COR-L47 (cell line): ENCODE measurements around the gene APLF.
"Not testable (repeated sequence)": the region's sequence is repeated elsewhere in the genome, so short reads cannot be mapped to it uniquely, and the experiment has no call there.

Source experiments
- DNase-seq: peaks from one replicate; lab custom pipeline; 2025; lab: John Stamatoyannopoulos, UW

The APLF gene

DNA sequence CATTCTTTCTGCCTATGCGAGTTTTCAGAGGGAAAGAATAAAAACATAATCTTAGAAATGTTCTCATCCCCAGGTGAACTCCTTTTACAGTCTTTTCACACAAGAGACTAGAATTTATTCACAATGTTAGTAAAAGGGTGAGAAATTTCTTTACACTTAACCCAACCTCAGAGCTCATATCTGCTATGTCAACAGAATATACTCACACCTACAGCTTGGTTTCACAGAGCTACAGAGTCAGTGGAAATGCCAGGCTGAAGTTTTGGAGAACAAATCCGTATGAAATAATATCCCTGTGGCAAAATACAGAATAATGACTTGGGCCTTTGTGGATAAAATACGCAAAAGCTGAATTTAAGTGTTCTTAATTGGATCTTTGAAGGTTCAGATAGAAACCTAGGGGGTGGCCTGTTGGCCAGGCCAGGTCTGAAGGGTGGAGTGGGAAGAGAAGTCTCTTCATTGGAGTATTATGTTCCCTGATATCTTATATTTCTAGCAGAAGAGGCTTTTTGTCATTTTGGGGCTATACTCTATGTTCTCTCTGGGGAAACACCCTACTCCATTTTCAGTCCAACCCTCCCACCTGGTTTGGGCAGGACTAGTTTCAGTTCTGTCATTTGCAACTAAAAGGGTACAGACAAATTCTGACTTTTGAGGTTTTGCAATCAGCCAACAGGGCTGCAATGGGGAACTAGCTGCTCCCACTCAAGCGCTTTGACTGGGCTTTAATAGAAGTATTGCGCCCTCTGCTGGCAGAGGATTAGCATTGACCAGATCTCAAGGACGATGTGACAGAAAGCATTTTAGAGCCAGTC, 26.0 kb upstream of the APLF start:
- DNase-seq = peak; percentile 83

DNA sequence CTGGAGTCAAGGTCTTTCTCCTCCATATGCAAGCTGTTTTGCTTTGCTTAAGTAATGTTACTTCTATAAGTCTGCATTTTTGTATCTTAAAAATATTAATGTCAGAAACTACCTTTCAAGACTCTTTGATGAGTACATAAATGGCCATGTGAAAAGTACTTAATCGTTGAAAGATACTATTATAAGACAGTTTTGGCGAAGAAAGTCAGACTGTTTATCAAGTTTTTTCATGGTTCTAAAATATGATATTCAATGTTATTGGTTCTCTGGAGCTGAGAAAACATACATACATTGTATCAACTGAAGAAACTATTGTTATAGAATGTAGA, 25.4 kb upstream of the APLF start:
- no peak for DNase-seq

DNA sequence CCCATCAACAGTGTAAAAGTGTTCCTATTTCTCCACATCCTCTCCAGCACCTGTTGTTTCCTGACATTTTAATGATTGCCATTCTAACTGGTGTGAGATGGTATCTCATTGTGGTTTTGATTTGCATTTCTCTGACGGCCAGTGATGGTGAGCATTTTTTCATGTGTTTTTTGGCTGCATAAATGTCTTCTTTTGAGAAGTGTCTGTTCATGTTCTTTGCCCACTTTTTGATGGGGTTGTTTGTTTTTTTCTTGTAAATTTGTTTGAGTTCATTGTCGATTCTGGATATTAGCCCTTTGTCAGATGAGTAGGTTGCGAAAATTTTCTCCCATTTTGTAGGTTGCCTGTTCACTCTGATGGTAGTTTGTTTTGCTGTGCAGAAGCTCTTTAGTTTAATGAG, 21.0 kb upstream of the APLF start:
- DNase-seq = not testable (repeated sequence)

DNA sequence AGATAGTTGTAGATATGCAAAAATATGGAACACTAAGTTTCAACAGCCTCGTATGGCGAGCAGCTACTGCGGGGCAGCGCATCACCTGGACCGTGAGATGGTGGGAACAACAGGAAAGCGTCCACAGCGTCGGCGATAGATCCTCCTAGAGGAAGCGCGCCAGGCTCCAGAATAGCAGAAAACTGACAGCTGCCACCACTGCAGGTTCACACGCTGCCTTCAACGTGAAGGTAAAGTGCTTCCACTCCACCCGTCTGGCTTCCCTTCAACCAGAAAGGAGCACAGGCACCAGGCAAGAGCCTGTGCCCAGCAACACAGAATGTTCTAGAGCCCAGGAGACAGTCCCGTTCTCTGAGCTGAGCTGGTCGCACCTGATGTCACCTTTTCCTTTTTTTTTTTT, 20.3 kb upstream of the APLF start:
- DNase-seq = no peak

DNA sequence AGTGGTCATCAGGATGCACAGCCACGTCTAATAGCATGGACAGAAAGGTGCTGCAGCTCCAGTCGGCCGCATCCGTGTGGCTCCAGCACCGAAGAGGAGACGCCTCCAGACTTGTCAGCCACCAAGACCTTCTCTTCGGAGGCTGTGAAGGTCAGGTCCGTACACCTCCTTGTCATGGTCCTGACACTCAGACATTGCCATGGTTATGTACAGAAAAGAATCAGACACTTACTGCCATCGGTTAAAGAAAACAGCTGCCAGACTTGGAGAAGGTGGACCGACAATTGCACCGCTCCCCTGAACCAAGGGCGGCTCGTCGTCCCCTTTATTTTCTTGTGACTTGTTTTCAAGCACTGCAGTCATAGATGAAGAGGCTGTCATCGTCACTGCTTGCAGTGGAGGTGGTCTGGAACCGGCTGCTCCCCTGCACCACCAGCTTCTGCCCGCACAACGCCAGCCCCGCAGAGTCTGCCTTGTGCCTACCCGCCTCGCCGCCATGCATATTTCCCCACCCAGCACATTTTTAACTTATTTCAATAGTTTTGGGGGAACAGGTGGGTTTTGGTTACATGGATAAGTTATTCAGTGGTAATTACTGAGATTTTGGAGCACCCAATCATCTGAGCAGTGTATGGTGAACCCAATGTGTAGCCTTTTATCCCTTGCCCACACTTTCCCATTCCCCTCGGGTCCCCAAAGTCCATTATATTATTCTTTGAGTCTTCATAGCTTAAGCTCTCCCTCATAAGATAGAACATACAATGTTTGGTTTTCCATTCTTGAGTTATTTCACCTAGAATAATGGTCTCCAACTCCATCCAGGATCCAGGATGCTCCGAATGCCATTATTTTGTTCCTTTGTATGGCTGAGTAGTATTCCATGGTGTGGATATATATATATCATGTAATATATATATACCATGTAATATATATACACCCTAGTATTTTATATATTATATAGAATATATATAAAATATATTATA, 18.4 kb upstream of the APLF start:
- no peak for DNase-seq

DNA sequence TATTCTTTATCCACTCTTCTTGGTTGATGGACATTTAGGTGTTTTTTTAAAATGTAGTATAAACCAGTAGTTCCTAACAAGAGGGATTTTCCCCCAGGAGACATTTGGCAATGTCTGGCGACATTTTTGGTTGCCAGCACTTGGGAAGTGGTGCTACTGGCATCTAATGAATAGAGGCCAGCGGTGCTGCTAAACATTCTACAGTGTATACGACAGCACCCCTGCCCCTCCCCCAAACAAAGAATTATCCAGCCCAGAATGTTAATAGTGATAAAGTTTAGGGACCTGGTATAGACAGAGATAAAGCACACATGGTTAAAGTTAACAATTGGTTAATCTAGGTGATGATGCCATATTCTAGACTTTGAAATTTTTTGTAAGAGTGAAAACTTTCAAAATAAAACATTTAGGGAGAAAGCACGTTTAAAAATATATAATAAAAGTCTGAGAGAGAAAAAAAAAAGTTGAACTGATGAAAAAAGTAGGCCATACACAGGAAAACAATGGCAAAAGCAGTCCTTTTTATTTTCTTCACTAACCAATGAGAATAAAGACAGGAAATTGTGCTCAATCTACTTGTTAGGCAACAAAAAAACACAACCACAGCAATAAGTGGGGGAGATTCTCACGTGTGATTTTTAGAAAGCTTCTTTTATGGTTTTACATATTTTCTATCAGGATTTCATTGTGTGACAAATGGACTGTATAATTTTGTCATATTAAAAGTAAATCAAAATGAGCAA, 15.1 kb upstream of the APLF start:
- no peak for DNase-seq

DNA sequence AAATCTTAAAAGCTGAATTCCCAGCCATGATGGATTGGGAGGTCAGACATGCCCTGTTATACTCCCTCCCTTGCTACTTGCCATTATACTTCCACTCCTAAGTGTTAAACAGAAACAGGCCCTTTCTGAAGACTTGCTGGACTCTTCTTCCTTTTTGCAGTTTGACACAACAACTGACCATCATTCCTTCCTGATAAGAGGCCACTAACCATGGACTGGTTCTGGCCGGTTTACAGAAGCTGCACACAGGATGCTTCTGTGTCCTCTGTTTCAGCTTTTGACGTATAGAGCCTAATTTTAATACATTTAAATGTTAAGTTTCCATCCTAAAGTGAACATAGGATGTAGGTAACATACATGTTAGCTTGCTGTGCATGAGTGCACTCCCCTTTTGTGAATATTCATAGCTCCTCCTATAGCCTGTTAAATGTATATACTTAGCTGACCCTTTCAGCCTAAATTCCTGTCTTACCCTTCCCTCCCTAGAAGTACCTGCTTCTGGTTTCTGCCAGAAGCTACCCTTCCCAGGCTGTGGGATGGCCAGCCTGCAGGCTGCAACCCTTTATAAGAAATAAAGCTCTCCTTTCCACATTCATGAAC, 13.5 kb upstream of the APLF start:
- DNase-seq = no peak

DNA sequence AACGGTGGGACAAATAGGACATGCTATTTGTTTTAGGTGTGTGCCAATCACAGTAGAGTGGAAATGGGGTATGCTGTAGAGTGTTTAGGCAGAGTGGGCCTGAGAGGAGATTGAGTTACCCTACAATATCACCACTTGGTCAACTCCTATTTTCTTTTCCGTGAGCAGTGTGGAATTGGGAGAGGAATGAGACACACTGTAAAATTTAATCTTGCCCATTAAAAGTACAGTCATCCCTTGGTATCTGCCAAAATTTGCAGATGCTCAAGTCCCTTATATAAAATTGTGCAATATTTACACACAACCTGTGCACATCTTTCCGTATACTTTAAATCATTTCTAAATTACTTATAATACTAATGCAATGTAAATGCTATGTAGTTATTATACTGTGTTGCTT, 12.7 kb upstream of the APLF start:
- no peak for DNase-seq

DNA sequence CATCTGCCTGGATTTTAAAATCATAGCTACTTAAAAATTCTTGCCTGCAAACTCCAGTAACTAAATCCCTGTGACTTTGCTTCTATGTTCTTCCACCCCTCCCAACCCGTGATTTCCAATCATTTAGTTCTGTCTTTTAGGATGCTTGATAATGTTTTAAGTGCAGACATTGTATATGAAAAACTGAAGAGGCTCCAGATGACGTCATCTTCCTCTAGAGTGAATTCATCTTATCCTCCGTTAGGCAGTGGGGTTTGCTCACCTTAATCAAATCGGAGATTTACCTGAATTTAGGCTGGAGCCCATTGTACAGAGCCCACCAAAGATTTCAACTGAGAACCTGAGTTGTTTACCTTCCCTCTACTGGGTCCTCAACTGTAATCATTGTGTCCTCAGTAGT, 11.2 kb upstream of the APLF start:
- DNase-seq = no peak

DNA sequence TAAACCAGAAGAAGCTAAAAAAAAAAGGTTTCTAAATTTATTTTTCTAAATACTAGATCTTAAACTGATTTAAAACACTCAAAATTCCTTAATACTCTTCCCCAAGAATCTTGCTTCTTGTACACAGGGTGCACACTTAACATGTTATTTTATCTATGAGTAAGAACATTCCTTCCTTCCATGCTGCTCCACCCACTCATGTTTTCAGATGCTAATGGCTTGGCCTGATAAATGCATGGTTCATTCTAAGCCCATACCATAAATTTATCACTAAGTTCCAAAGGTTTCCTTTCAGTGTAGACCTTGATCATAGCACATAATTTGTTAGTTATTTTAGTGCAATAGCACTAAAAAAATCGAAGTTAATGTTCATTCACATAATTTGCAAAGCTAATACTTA, 8.4 kb upstream of the APLF start:
- DNase-seq = no peak

DNA sequence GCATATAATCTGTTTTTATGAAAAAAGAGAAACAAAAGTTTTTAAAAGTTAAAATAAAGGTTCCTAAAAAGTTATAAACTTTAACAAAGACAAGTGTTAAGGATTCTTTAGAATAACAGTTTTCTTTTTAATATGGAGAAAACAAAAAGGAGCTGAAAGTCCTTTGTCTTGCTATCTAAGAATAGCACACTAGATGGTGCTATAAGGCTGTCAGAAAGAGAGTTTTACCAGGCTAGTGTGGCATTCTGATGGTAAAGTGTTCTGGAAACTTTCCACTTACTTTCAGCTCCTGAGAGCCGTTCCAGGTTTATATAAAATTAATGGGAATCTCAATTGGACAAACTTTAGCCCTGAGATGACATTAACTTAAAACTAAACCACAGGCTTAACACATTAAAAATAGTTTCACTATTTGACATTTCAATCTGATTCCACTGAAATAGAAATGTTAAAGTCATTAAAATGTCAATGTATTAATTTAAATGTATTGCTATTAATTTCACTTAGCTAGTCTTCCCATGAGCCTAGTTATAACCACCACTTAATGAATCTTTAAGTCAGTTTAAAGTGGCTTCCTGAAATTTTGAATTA, 4.0 kb upstream of the APLF start:
- no peak for DNase-seq

DNA sequence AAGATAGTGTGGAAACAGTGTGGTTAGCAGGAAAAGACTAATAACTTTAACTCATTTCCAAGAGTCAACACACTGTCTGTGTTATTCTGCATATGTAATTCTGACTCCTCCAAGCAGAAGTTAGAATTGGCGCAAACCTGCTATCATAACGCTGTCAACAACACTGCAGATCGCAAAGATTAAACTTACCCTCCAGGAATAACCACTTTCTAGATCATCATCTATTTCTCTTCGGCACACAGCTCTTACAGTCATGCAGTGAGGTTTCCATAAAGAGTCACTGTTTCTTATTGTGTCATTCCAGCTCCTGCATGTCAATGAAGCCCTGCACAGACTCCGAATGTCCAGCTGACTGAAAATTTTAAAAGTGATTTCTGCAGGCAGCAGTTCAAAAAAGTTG, 2.7 kb upstream of the APLF start:
- DNase-seq = no peak

DNA sequence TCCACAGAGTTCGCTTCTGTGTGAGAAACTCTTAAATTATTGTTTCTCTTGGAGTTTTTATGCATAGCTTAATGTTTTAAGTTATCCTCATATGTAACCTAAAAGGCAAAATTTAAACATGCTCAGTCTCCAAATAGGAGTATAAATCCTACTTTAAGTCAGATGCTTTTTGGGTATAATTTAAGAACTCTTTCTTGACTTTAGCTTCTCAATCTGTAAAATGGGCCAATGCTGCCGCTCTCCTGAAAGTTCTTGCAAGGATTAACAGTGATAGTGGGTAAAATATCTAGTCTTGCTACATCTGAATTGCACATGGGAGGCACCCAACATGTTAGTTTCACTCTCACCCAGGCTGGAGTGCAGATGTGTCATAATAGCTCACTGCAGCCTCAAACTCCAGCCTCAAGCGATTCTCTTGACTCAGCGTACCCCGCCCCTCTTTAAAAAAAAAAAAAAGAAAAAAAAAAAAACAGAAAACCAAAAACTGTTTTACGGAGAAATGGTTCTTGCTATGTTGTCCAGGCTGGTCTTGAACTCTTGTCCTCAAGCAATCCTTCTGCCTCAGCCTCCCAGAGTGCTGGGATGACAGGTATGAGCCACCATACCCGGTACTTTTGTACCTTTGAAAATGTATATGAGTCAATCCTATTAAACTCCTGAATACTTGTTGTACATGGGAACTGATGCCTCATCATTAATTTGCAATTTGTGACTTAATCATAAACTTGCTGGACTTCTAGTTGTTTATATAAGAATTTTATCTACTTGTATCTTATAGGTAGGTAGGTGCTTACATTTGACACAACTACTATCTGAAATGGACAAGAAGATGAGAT, 2.1 kb upstream of the APLF start:
- DNase-seq = no peak

DNA sequence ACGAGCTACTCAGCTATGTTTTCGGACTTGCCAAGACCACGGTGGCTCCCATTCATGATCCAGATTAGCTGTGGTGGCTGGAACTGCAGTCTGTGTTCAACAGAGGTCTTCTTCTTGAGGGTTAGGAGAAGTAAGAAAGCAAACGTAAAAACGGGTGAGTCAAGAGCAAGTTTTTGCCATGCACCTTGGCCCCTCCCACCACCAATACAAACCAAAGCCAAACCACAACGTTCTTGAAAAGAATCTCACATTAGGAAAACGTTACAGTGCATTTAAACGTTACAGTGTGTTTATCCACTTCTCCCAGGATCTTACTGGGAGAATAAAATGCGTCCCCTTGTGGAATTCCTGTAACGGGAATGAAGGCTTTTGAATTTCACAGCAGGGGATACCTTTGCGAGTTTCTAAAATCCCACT, 1.0 kb upstream of the APLF start:
- no peak for DNase-seq

DNA sequence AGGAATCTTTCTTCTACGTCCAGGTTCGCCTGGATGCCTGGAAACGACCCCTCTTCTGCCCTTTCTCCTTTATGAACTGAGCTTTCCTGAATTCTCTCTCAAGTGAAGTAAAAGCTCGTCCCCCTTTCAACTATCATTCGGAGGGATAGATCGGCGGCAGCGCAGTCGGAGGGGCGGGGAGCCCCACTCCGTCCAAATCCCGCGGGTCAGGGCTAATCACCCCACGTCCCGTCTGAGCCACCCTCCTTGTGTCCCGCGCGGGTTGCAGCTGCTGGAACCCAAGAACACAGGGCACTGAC, 658 bp upstream of the APLF start:
- DNase-seq = no peak

DNA sequence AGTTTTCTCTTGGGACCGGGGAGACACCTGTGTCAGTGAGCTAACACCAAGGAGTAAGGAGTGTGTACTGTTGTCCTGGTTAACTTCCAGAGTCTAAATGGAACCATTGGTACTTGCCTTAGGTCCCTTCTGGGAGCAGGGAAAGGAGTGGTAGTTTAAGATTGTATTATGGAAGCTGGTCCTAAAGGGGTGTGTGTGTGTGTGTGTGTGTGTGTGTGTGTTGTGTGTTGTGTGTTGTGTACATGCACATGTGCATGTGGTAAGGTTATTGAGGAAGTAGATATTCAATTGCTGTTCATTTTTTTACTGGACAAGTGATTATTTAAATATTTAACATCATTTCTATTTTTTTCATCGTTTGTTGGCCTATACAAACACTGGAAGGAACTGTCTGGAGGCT, 1.4 kb downstream of the APLF start:
- DNase-seq = no peak

DNA sequence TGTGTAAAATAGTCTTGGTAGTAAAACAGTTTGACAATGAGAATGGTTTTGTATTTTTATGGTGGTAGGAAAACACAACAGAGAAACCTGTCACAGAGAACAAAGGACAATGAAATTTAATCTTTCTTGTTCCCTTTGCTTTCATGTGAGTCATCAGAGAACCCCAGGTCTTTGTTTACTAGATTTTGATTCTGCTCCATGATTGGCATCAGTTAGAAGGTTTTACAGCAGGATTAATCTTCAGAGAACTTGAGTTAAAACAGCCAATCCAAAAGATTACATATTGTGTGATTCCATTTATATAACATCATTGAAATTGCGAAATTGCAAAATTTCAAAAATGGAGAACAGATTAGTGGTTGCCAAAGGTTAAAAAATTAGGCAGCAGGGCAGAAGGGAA, 2.5 kb downstream of the APLF start:
- no peak for DNase-seq

DNA sequence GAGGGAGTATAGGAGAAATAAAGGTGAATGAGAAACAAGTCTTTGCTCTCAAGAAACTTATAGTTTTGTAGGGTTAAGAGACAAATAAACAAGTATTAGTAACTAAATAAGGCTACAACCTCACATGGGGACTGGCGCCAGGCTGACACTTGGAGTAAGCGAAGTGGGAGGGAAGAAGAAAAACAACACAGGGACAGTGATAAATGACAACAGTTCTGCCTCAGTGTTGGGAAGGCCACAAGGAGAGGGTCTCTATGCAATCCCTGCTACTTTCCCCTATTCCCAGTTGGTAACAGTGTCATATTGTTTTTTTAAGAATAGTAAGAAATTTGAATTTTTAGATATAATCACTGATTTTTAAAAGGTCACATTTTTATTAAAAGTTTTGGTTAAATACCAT, 4.0 kb downstream of the APLF start:
- DNase-seq = no peak

DNA sequence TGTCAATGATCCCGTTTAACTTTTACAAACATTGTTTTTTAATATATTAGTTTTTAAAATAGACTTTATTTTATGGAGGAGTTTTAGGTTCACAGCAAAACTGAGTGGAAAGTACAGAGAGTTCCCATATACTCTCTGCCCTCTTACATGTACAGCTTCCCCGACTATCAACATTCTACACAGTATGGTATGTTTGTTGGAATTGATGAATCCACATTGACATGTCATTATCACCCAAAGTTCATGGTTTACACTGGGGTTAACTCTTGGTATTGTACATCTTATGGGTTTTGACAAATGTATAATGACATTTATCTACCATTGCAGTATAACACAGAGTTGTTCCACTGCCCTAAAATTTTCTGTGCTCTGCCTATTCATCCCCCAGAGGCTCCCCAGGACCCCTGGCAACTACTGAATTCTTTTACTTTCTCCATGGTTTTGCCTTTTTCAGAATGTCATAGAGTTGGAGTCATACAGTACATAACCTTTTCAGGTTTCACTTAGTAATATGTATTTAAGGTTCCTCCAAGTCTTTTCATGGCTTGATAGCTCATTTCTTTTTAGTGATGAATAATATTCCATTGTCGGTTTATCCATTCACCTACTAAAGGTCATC, 5.5 kb downstream of the APLF start:
- DNase-seq = no peak

DNA sequence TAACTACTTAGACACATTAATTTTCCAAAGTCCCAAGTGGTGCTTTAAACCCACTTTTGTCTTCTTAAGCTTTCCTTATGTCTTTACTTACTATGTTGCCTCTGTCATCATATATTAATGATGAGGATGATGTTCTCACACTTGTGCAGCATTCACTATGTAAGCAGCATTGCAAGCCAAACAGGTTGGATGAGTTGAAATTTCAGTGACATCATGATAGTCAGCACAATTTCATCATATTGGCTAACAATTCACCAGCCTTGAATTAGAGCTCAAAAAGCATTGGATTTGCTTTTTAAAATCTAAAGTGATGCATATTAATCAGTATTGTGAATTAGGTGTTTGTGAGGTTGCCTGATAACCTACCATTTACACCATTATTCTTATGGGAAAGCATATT, 7.7 kb downstream of the APLF start:
- no peak for DNase-seq

DNA sequence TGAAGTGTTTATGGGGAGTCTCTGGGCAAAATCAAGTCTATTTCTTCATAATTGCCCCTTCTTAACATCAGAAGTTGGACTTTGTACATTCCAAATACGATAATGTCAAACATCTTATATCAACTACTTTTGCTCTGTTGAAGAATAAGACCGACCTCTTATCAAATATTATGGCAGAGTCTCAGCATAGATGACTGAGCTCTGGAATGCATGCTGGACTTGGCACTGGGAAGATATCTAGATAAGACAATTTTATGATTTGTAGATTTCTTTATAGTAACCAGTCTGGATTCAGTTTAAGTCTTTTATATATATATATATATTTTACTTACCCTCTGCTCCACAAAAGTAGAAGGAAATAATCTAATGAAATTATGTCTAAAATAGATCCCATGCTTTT, 8.2 kb downstream of the APLF start:
- no peak for DNase-seq
